K562 (cell line): ENCODE measurements around the gene TUBB4B. TPM values are rescaled to one million over a fixed set of nuclear protein-coding genes. Genes with fewer than 3 reads are reported as not detected.
A peak's percentile ranks its signal among the peaks of the same experiment; 100 is the strongest.

Experiments used
- DACH1 ChIP-seq: fragments of 450-650 bp; IDR thresholded peaks from 2 replicates; pipeline ENCODE4 v1.6.1; 2018; ENCODE audit not compliant: partially characterized antibody
- GTF3C2 ChIP-seq: IDR thresholded peaks from 3 replicates; pipeline ENCODE4 v1.6.1; 2011; ENCODE audit warnings: borderline replicate concordance, mild to moderate bottlenecking, moderate library complexity; ENCODE audit not compliant: insufficient read length; ENCODE audit errors: extremely low read depth
- ZBTB2 ChIP-seq: fragments of 450-650 bp; IDR thresholded peaks from 2 replicates; pipeline ENCODE4 v1.6.1; 2016; ENCODE audit warnings: antibody characterized with exemption
- ZNF518B ChIP-seq: fragments of 250-450 bp; sonication (Bioruptor Pico); IDR thresholded peaks from 2 replicates; pipeline ENCODE4 v1.5.0; 2021; ENCODE audit warnings: mild to moderate bottlenecking, moderate library complexity
- ZNF707 ChIP-seq: fragments of 250-450 bp; sonication (Bioruptor Pico); conservative IDR thresholded peaks from 2 replicates; pipeline ENCODE4 v1.8.0; 2022; ENCODE audit warnings: inconsistent platforms, mild to moderate bottlenecking, moderate library complexity
- polyA plus RNA-seq, 8 experiments: library from polyadenylated mRNA; depleted of rRNA in 4 of 8; stranded (reverse) in 5 of 8; unstranded in 3 of 8; fragments of >200 nt; fragmentation: Nextera tagmentation in 2 of 8; fragmentation: Illumina TruSeq in 1 of 8; extraction: Ambion mirVana in 2 of 8; extraction: Trizol in 1 of 8; gene quantifications; 2 replicates each; pipeline versions ENCODE4 v1.2.1 to v1.2.3, GENCODE V29; 2011 to 2014; ENCODE audit warnings: inconsistent platforms in 1 of 8, missing spikeins in 1 of 8
- total RNA-seq, 7 experiments: library from RNA; depleted of rRNA in 6 of 7; stranded (reverse); fragments of >200 nt in 6 of 7; fragmentation: Illumina TruSeq in 2 of 7; extraction: Trizol in 2 of 7; gene quantifications; 2 replicates each; pipeline versions ENCODE4 v1.2.1 to v1.2.3, GENCODE V29; 2011 to 2021; ENCODE audit warnings: low replicate concordance in 1 of 7

TUBB4B gene
- total and polyA plus RNA-seq, 9 of the 15 experiments (the other 6 are each of a cell fraction or from before 2014, with no cell fraction given): 24.1 to 443 (median 268) TPM

GRCh38 chr9:137253717-137254623 lies 12.9 kb downstream of the TUBB4B start (continued):
- TF ChIP-seq ZNF518B (no peak), DACH1 (peak; percentile 44), GTF3C2 (peak; percentile 40), ZBTB2 (no peak), ZNF707 (no peak)
